ENCODE measurements around the gene CYP4F3. TPM values are rescaled to one million over a fixed set of nuclear protein-coding genes. Genes with fewer than 3 reads are reported as not detected.

Gene CYP4F3
- total and polyA plus RNA-seq, 2 of the 13 experiments (the other 11 are each of a cell fraction or from before 2014, with no cell fraction given): 17.8 to 22.8 TPM

GRCh38 chr19:15640904-15641597, 354 bp downstream of the CYP4F3 start (continued):
- TF ChIP-seq AFF4 (CRISPR knock-in tag; IDR thresholded peaks at IDR 0.05) (no peak), PATZ1 (CRISPR knock-in tag; IDR thresholded peaks at IDR 0.05) (peak; percentile 15; the same call in 1 of the 2 replicates), ZBTB34 (CRISPR knock-in tag; IDR thresholded peaks at IDR 0.05) (no peak), ZNF431 (CRISPR knock-in tag; IDR thresholded peaks at IDR 0.05; ENCODE audit: borderline replicate concordance, low read depth) (no peak), SRY (CRISPR knock-in tag; IDR thresholded peaks at IDR 0.05) (peak; percentile 48; the same call in 1 of the 2 replicates), FOXC1 (CRISPR knock-in tag; IDR thresholded peaks at IDR 0.05; ENCODE audit: borderline replicate concordance) (0 out of 2 replicates have a peak, but pooled peaks have one; percentile 8), CEBPG (CRISPR knock-in tag; IDR thresholded peaks at IDR 0.05) (peak; percentile 48; the same call in 1 of the 2 replicates), ZHX2 (IDR thresholded peaks at IDR 0.05; ENCODE audit: low read depth) (no peak), ZHX2 (CRISPR knock-in tag; IDR thresholded peaks at IDR 0.05; ENCODE audit: borderline replicate concordance) (no peak), DMAP1 (CRISPR knock-in tag; IDR thresholded peaks at IDR 0.05) (0 out of 2 replicates have a peak, but pooled peaks have one; percentile 36), HNF4G (IDR thresholded peaks at IDR 0.05; ENCODE audit: borderline replicate concordance, low read depth, low read length) (peak; percentile 94), HNF4G (CRISPR knock-in tag; IDR thresholded peaks at IDR 0.05; ENCODE audit: borderline replicate concordance, low read depth) (peak; percentile 60; the same call in 1 of the 2 replicates), ZNF101 (CRISPR knock-in tag; IDR thresholded peaks at IDR 0.05; ENCODE audit: borderline replicate concordance, low read depth) (no peak), KAT8 (CRISPR knock-in tag; IDR thresholded peaks at IDR 0.05) (no peak), ZNF12 (CRISPR knock-in tag; IDR thresholded peaks at IDR 0.05) (0 out of 2 replicates have a peak, but pooled peaks have one; percentile 15), HOXA3 (CRISPR knock-in tag; IDR thresholded peaks at IDR 0.05) (peak; percentile 63)

All from HepG2 (cell line).